Right cardiac atrium (tissue), 5 donors: ENCODE measurements around the gene MRM1. TPM values are rescaled to one million over a fixed set of nuclear protein-coding genes. Genes with fewer than 3 reads are reported as not detected.

Experiments used
- ATAC-seq, 2 donors: fragments of 200-7000 bp; cut with Tn5 transposase; one replicate each; pipeline versions ENCODE4 v1.8.0 to v1.9.1; 2020; ENCODE audit warnings: moderate library complexity in 2 of 2, mild to moderate bottlenecking in 1 of 2
- DNase-seq, 3 donors: peaks; one replicate each; pipeline ENCODE4 v3.0.0-alpha.2; 2020
- H3K27ac ChIP-seq: one replicate; pipeline ENCODE4 v1.5.1; 2013; ENCODE audit warnings: mild to moderate bottlenecking, low read length, control low read depth, moderate library complexity
- H3K27me3 ChIP-seq: one replicate; pipeline ENCODE4 v1.6.1; 2013; ENCODE audit not compliant: control insufficient read depth, insufficient read depth
- H3K4me1 ChIP-seq: one replicate; pipeline ENCODE4 v1.6.1; 2013; ENCODE audit warnings: low read length; ENCODE audit not compliant: control insufficient read depth, insufficient read depth
- H3K4me3 ChIP-seq: one replicate; pipeline ENCODE4 v1.5.1; 2013; ENCODE audit warnings: low read length, control low read depth
- H3K9me3 ChIP-seq: one replicate; pipeline ENCODE4 v1.6.1; 2013; ENCODE audit warnings: low read length; ENCODE audit not compliant: control insufficient read depth
- WGBS: extraction: QIAGEN DNeasy Blood & Tissue Kit; methylation state at CpG from one replicate; pipeline ENCODE4 v1.1.7; 2013; 5-methylcytosine and 5-hydroxymethylcytosine counted together
- intact Hi-C, 4 donors: fragments of 100-400 bp; cut with DNase I; formaldehyde crosslinking; loops; one replicate each; pipeline versions ENCODE4 v1.11.0 to v1.14.0; 2022 to 2023
- polyA plus RNA-seq: library from polyadenylated mRNA; stranded (reverse); fragments of 200-250 nt; gene quantifications from one replicate; pipeline ENCODE4 v1.2.3, GENCODE V29; 2013
- total RNA-seq, 4 donors: library from RNA; stranded (reverse); fragmentation: NEBNext Ultra II Directional; extraction: Animal tissue kit (Norgen Biotek cat#: 25700); gene quantifications; one replicate each; pipeline ENCODE4 v1.2.1, GENCODE V29; 2021
- donor health status: healthy with polysubstance abuse.
- donor health status: DM: no; HTN: yes; CAD: no.
- donor health status: DM: no; HTN: no; CAD: no.
- donor health status: DM: no; HTN: yes; CAD: no; lungs with severe emphysema.
- donor health status: DM: yes; HTN: yes; CAD: no.

MRM1 gene
- total and polyA plus RNA-seq, 5 donors = 4.4 to 7.8 (median 5.2) TPM

GRCh38 chr17:36614933-36615332, 13.6 kb downstream of the MRM1 start:
- Histone ChIP-seq H3K27ac (no peak overlapping the region), H3K4me1 (no peaks in the 10 kb centered on the region), H3K9me3 (no peaks in the 10 kb centered on the region), H3K27me3 (no peaks in the 10 kb centered on the region), H3K4me3 (no peak overlapping the region)
- no peak for ATAC-seq
- 37% methylated on average over 5 of the region's 5 CpGs for WGBS
- DNase-seq = no peak
- intact Hi-C loops = no loop called here

GRCh38 chr17:36616061-36617029, 15.0 kb downstream of the MRM1 start:
- Histone ChIP-seq H3K4me3 (no peak overlapping the region), H3K27me3 (no peaks in the 10 kb centered on the region), H3K9me3 (no peaks in the 10 kb centered on the region), H3K27ac (no peak overlapping the region), H3K4me1 (no peaks in the 10 kb centered on the region)
- no peak for ATAC-seq
- no peak for DNase-seq
- WGBS = 79% methylated on average over 16 of the region's 16 CpGs
- intact Hi-C loops = no loop called here

- Histone ChIP-seq H3K4me3 (no peak overlapping the region), H3K27ac (no peak overlapping the region), H3K4me1 (no peaks in the 10 kb centered on the region), H3K9me3 (no peaks in the 10 kb centered on the region), H3K27me3 (no peaks in the 10 kb centered on the region)
- intact Hi-C loops = no loop called here
- WGBS = 79% methylated on average over 7 of the region's 7 CpGs
- DNase-seq = no peak
- ATAC-seq = no peak
These were observed 16.4 kb downstream of the MRM1 start for GRCh38 chr17:36617773-36618172.

GRCh38 chr17:36623281-36623680, 21.9 kb downstream of the MRM1 start:
- Histone ChIP-seq H3K9me3 (no peaks in the 10 kb centered on the region), H3K4me3 (no peak overlapping the region), H3K27me3 (no peaks in the 10 kb centered on the region), H3K27ac (no peak overlapping the region), H3K4me1 (no peaks in the 10 kb centered on the region)
- ATAC-seq (no peak), DNase-seq (no peak)
- intact Hi-C loops = loop anchor here in 1 of 4 donors (10.0 kb wide), 1 partner anchor 612 kb away; no protein-coding TSS in a partner anchor
- WGBS = 65% methylated on average over 3 of the region's 3 CpGs

GRCh38 chr17:36625188-36625587, 23.8 kb downstream of the MRM1 start:
- intact Hi-C loops = loop anchor here in 3 of 4 donors (5.0 to 10.0 kb wide), 2 partner anchors 422 to 610 kb away; no protein-coding TSS in a partner anchor
- WGBS = 79% methylated on average over 7 of the region's 7 CpGs
- H3K4me1 ChIP-seq = no peaks in the 10 kb centered on the region
- no peak overlapping the region for H3K4me3 ChIP-seq
- DNase-seq (no peak), ATAC-seq (no peak)
- no peaks in the 10 kb centered on the region for H3K27me3 ChIP-seq
- no peak overlapping the region for H3K27ac ChIP-seq
- H3K9me3 ChIP-seq = no peaks in the 10 kb centered on the region

- Histone ChIP-seq H3K4me3 (no peak overlapping the region), H3K4me1 (no peaks in the 10 kb centered on the region), H3K27ac (no peak overlapping the region), H3K27me3 (no peaks in the 10 kb centered on the region), H3K9me3 (no peaks in the 10 kb centered on the region)
- 67% methylated on average over 12 of the region's 12 CpGs for WGBS
- no peak for ATAC-seq
- no peak for DNase-seq
- intact Hi-C loops = loop anchor here in 3 of 4 donors (5.0 to 10.0 kb wide), 2 partner anchors 420 to 608 kb away; no protein-coding TSS in a partner anchor
These were observed 25.7 kb downstream of the MRM1 start for GRCh38 chr17:36627101-36627500.

GRCh38 chr17:36628576-36628975, 27.2 kb downstream of the MRM1 start:
- DNase-seq (no peak), ATAC-seq (no peak)
- H3K27me3 ChIP-seq = no peaks in the 10 kb centered on the region
- H3K9me3 ChIP-seq = no peaks in the 10 kb centered on the region
- H3K4me3 ChIP-seq = no peak overlapping the region
- intact Hi-C loops = loop anchor here in 3 of 4 donors (5.0 to 10.0 kb wide), 2 partner anchors 419 to 606 kb away; no protein-coding TSS in a partner anchor
- H3K27ac ChIP-seq = no peak overlapping the region
- WGBS = 94% methylated on average over 2 of the region's 2 CpGs
- H3K4me1 ChIP-seq = no peaks in the 10 kb centered on the region

- DNase-seq = peak; percentile 74 to 88 (median 88)
- H3K27ac ChIP-seq = no peak overlapping the region
- intact Hi-C loops = loop anchor here in 3 of 4 donors (5.0 to 10.0 kb wide), 2 partner anchors 418 to 605 kb away; no protein-coding TSS in a partner anchor
- no peak overlapping the region for H3K4me3 ChIP-seq
- WGBS = 20% methylated on average over 14 of the region's 14 CpGs
- H3K4me1 ChIP-seq = no peaks in the 10 kb centered on the region
- peak; percentile 86 to 89 for ATAC-seq
- no peaks in the 10 kb centered on the region for H3K27me3 ChIP-seq
- H3K9me3 ChIP-seq = no peaks in the 10 kb centered on the region
These were observed 28.0 kb downstream of the MRM1 start for GRCh38 chr17:36629252-36629847.

- Histone ChIP-seq H3K9me3 (no peaks in the 10 kb centered on the region), H3K4me1 (no peaks in the 10 kb centered on the region), H3K27ac (no peak overlapping the region), H3K27me3 (no peaks in the 10 kb centered on the region), H3K4me3 (no peak overlapping the region)
- WGBS = 73% methylated on average over 8 of the region's 8 CpGs
- ATAC-seq = no peak
- no peak for DNase-seq
- intact Hi-C loops = loop anchor here (5.0 to 10.0 kb wide), 3 partner anchors 417 to 605 kb away; no protein-coding TSS in a partner anchor
These were observed 28.7 kb downstream of the MRM1 start for GRCh38 chr17:36629970-36630502.

GRCh38 chr17:36631022-36631421, 29.6 kb downstream of the MRM1 start:
- Histone ChIP-seq H3K27ac (no peak overlapping the region), H3K27me3 (no peaks in the 10 kb centered on the region), H3K4me1 (no peaks in the 10 kb centered on the region), H3K4me3 (no peak overlapping the region), H3K9me3 (no peaks in the 10 kb centered on the region)
- ATAC-seq = no peak
- DNase-seq = no peak
- intact Hi-C loops = loop anchor here (5.0 to 10.0 kb wide), 3 partner anchors 416 to 604 kb away; no protein-coding TSS in a partner anchor
- 65% methylated on average over 4 of the region's 4 CpGs for WGBS
